ENCODE measurements around the gene ASCC3.

GRCh38 chr6:100730001-100730980 lies 150.8 kb downstream of the ASCC3 start:
- no peak for TF ChIP-seq EZH2 (IDR thresholded peaks at IDR 0.05; ENCODE audit: insufficient read depth, poor library complexity, severe bottlenecking)
- no peak for TF ChIP-seq EZH2phosphoT487 (IDR thresholded peaks at IDR 0.05; ENCODE audit: insufficient read depth, low read depth)

Measured in GM23248 (cell line).